Measurements from ENCODE around the gene TNFRSF19. TPM values are rescaled to one million over a fixed set of nuclear protein-coding genes. Genes with fewer than 3 reads are reported as not detected.
"Not testable (repeated sequence)": the region's sequence is repeated elsewhere in the genome, so short reads cannot be mapped to it uniquely, and the experiment has no call there.

TNFRSF19 gene
- total RNA-seq (10 to 100 TPM; 12.0 to 35.7 (median 28.0) TPM), polyA plus RNA-seq (10 to 100 TPM in 1 of 2 donors, 1 to 10 TPM in 1; 9.1 to 16.6 TPM)
- long read RNA-seq, donor 1, partial matches to known transcripts = 1 of 15 reads
- long read RNA-seq, donor 1, other reads (novel, unspliced or antisense) = 12 of 15 reads
- long read RNA-seq, donor 2, transcript TNFRSF19-201 (10 exons, 3,276 nt) = major isoform, 14 of 46 reads
- long read RNA-seq, donor 2, partial matches to known transcripts = 19 of 46 reads
- long read RNA-seq, donor 2, other reads (novel, unspliced or antisense) = 13 of 46 reads
- long read RNA-seq, donor 3, full-length matches to known transcripts = 5 of 14 reads
- long read RNA-seq, donor 3, partial matches to known transcripts = 4 of 14 reads
- long read RNA-seq, donor 3, other reads (novel, unspliced or antisense) = 5 of 14 reads

- H3K27ac ChIP-seq = peak within 1 kb of the TSS; percentile 58 to 86 (median 73)
Measured at GRCh38 chr13:23570099-23570920, at the start of gene TNFRSF19. TSS of gene TNFRSF19 (plus strand) at chr13:23570412. CDS start at chr13:23590184, 19,772 bp downstream.

GRCh38 chr13:23529926-23530325 is 40.3 kb upstream of the TNFRSF19 start:
- H3K36me3 ChIP-seq; H3K27ac ChIP-seq; ATAC-seq; H3K4me1 ChIP-seq; intact Hi-C loops (cut with DNase I); DNase-seq; H3K4me3 ChIP-seq; H3K27me3 ChIP-seq: not testable (repeated sequence)
- peaks cover 0 to 14% (median under 1%) of the 10 kb centered on the region in 12 donors for H3K9me3 ChIP-seq
- 82 to 93% (median 85%) methylated on average over 3 of the region's 3 CpGs for WGBS, 4 donors

More at GRCh38 chr13:23570099-23570920, at the start of gene TNFRSF19:
- intact Hi-C loops (cut with DNase I) = loop anchor here in 9 of 10 donors (2.0 to 10.0 kb wide), 10 partner anchors 60 to 304 kb away; no protein-coding TSS in a partner anchor
- ATAC-seq (peak; percentile 68 to 93 (median 86)), DNase-seq (peak in 4 of 5 donors; percentile 62 to 84 (median 70))
- no peaks in the 10 kb centered on the region for H3K9me3 ChIP-seq
- H3K36me3 ChIP-seq = no peaks in the 10 kb centered on the region
- TF ChIP-seq POLR2A (IDR thresholded peaks at IDR 0.05) (no peak), CTCF (IDR thresholded peaks at IDR 0.05) (no peak)
- WGBS, 4 donors = 8 to 11% (median 10%) methylated on average over 10 of the region's 10 CpGs
- peak within 1 kb of the TSS; percentile 18 to 63 (median 54) for H3K4me3 ChIP-seq
- H3K27me3 ChIP-seq = no peaks in the 10 kb centered on the region
- peaks cover 0 to 19% (median 0%) of the 10 kb centered on the region in 12 donors for H3K4me1 ChIP-seq

DNA sequence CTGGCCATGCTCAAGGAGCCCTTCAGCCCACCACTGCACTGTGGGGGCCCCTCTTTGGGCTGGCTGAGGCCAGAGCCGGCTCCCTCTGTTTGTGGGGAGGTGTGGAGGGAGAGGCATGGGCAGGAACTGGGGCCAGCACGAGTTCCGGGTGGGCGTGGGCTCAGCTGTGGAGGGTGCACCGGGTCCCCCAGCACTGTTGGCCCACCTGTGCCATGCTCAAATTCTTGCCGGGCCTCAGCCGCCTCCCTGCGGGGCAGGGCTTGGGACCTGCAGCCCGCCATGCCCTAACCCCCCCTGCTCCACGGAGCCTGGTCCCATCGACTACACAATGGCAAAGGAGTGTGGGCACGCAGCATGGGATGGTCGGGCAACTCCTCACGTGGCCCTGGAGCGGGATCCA is 38.8 kb upstream of the TNFRSF19 start:
- TF ChIP-seq POLR2A (IDR thresholded peaks at IDR 0.05) (no peak), CTCF (IDR thresholded peaks at IDR 0.05) (no peak)
- H3K27me3 ChIP-seq = no peaks in the 10 kb centered on the region
- intact Hi-C loops (cut with DNase I) = no loop called here
- no peaks in the 10 kb centered on the region for H3K4me1 ChIP-seq
- DNase-seq (no peak), ATAC-seq (peak in 1 of 4 donors; percentile 24)
- H3K36me3 ChIP-seq = no peaks in the 10 kb centered on the region
- no peak overlapping the region for H3K4me3 ChIP-seq
- no peak overlapping the region for H3K27ac ChIP-seq
- 89 to 100% (median 97%) methylated on average over 7 to 15 of the region's 15 CpGs for WGBS, 4 donors
- H3K9me3 ChIP-seq = no peaks in the 10 kb centered on the region

GRCh38 chr13:23534090-23534489 is 36.1 kb upstream of the TNFRSF19 start:
- no peaks in the 10 kb centered on the region for H3K4me1 ChIP-seq
- no peak for TF ChIP-seq POLR2A (IDR thresholded peaks at IDR 0.05)
- DNase-seq (no peak), ATAC-seq (no peak)
- no peaks in the 10 kb centered on the region for H3K27me3 ChIP-seq
- no peaks in the 10 kb centered on the region for H3K36me3 ChIP-seq
- peaks cover 0 to 9% (median 0%) of the 10 kb centered on the region in 12 donors for H3K9me3 ChIP-seq
- H3K27ac ChIP-seq = no peak overlapping the region
- no peak overlapping the region for H3K4me3 ChIP-seq
- WGBS, 4 donors = 88 to 93% (median 90%) methylated on average over 5 of the region's 5 CpGs
- intact Hi-C loops (cut with DNase I) = no loop called here

Measured in heart left ventricle (tissue), 16 donors.